Endodermal cell (in vitro differentiated cells): ENCODE results near the gene GABARAPL2. TPM values are rescaled to one million over a fixed set of nuclear protein-coding genes. Genes with fewer than 3 reads are reported as not detected.
A peak's percentile ranks its signal among the peaks of the same experiment; 100 is the strongest.

Source experiments
- DNase-seq: peaks from one replicate; pipeline ENCODE4 v3.0.0-alpha.2; 2017
- H3K27ac ChIP-seq: 2 replicates; pipeline ENCODE4 v1.5.1; 2013; ENCODE audit warnings: mild to moderate bottlenecking, low read depth, low read length, moderate library complexity
- H3K27me3 ChIP-seq: 2 replicates; pipeline ENCODE4 v1.6.1; 2013; ENCODE audit warnings: mild to moderate bottlenecking, low read length, moderate library complexity; ENCODE audit not compliant: insufficient read depth, control insufficient read depth, poor library complexity, severe bottlenecking
- H3K36me3 ChIP-seq: 2 replicates; pipeline ENCODE4 v1.7.0; 2013; ENCODE audit warnings: mild to moderate bottlenecking, low read length, moderate library complexity; ENCODE audit not compliant: control insufficient read depth, insufficient read depth
- H3K4me1 ChIP-seq: one replicate; pipeline ENCODE4 v1.7.0; 2013; ENCODE audit warnings: low read length; ENCODE audit not compliant: control insufficient read depth, insufficient read depth
- H3K4me3 ChIP-seq: 2 replicates; pipeline ENCODE4 v1.5.1; 2013; ENCODE audit warnings: mild to moderate bottlenecking, low read length, moderate library complexity
- H3K9ac ChIP-seq: 2 replicates; pipeline ENCODE4 v1.6.1; 2013; ENCODE audit warnings: mild to moderate bottlenecking, low read length, moderate library complexity; ENCODE audit not compliant: poor library complexity, severe bottlenecking; ENCODE audit errors: extremely low read depth
- H3K9me3 ChIP-seq: 2 replicates; pipeline ENCODE4 v1.6.1; 2013; ENCODE audit warnings: mild to moderate bottlenecking, low read length, moderate library complexity; ENCODE audit not compliant: control insufficient read depth
- H3K27ac Mint-ChIP-seq: 2 replicates; pipeline ENCODE4 v1.8.0; 2020; ENCODE audit warnings: mixed read lengths
- H3K27me3 Mint-ChIP-seq: 2 replicates; pipeline ENCODE4 v1.8.0; 2021; ENCODE audit warnings: mild to moderate bottlenecking, mixed read lengths; ENCODE audit not compliant: insufficient read depth
- H3K36me3 Mint-ChIP-seq: 2 replicates; pipeline ENCODE4 v1.8.0; 2020; ENCODE audit warnings: low read depth, mixed read lengths
- H3K4me1 Mint-ChIP-seq: 2 replicates; pipeline ENCODE4 v1.8.0; 2020; ENCODE audit warnings: mixed read lengths
- H3K4me3 Mint-ChIP-seq: 2 replicates; pipeline ENCODE4 v1.8.0; 2020; ENCODE audit warnings: mild to moderate bottlenecking, moderate library complexity, mixed read lengths
- H3K9me3 Mint-ChIP-seq: 2 replicates; pipeline ENCODE4 v1.8.0; 2020; ENCODE audit warnings: mild to moderate bottlenecking, mixed read lengths
- WGBS, 2 experiments: methylation state at CpG; one replicate each; pipeline versions ENCODE4 v1.1.5 to v1.1.7; 2013; ENCODE audit warnings: missing lambda C conversion rate in 2 of 2, mixed read lengths in 1 of 2; ENCODE audit not compliant: insufficient coverage in 1 of 2, insufficient read length in 1 of 2; 5-methylcytosine and 5-hydroxymethylcytosine counted together
- total RNA-seq, 2 donors: library from RNA; stranded (reverse); fragmentation: NEBNext Ultra II Directional in 1 of 2; extraction: Animal tissue kit (Norgen Biotek cat#: 25700) in 1 of 2; gene quantifications; 2 replicates in 1 of 2; 3 replicates in 1 of 2; pipeline ENCODE4 v1.2.1, GENCODE V29; 2021
- TF ChIP-seq, protein P1 (sequence below): fragments of 200-600 bp; sonication (generic); conservative IDR thresholded peaks from 2 replicates; pipeline ENCODE4 v1.5.0; 2021; ENCODE audit warnings: antibody characterized with exemption, mild to moderate bottlenecking

GABARAPL2 gene
- total RNA-seq, 2 donors from 2014 or later, result 72.8 to 78.5 TPM

GRCh38 chr16:75573955-75574354 is 7.8 kb downstream of the GABARAPL2 start:
- TF ChIP-seq, protein P1, sequence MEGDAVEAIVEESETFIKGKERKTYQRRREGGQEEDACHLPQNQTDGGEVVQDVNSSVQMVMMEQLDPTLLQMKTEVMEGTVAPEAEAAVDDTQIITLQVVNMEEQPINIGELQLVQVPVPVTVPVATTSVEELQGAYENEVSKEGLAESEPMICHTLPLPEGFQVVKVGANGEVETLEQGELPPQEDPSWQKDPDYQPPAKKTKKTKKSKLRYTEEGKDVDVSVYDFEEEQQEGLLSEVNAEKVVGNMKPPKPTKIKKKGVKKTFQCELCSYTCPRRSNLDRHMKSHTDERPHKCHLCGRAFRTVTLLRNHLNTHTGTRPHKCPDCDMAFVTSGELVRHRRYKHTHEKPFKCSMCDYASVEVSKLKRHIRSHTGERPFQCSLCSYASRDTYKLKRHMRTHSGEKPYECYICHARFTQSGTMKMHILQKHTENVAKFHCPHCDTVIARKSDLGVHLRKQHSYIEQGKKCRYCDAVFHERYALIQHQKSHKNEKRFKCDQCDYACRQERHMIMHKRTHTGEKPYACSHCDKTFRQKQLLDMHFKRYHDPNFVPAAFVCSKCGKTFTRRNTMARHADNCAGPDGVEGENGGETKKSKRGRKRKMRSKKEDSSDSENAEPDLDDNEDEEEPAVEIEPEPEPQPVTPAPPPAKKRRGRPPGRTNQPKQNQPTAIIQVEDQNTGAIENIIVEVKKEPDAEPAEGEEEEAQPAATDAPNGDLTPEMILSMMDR, result no peak
- H3K27ac ChIP-seq, result no peak overlapping the region
- H3K4me1 ChIP-seq, result no peaks in the 10 kb centered on the region
- Mint-ChIP-seq H3K9me3 (no peaks in the 10 kb centered on the region), H3K36me3 (peaks cover 69% of the 10 kb centered on the region), H3K4me3 (no peak overlapping the region), H3K27ac (no peak overlapping the region), H3K4me1 (peaks cover 7% of the 10 kb centered on the region), H3K27me3 (no peaks in the 10 kb centered on the region)
- 94 to 98% methylated on average over 5 of the region's 5 CpGs for WGBS, 2 experiments
- H3K9ac ChIP-seq, result no peak overlapping the region
- no peak overlapping the region for H3K4me3 ChIP-seq
- no peaks in the 10 kb centered on the region for H3K27me3 ChIP-seq
- no peaks in the 10 kb centered on the region for H3K9me3 ChIP-seq
- no peak for DNase-seq
- H3K36me3 ChIP-seq, result peaks cover 92% of the 10 kb centered on the region

GRCh38 chr16:75575958-75576357 is 9.8 kb downstream of the GABARAPL2 start:
- Histone ChIP-seq H3K4me1 (no peaks in the 10 kb centered on the region), H3K9ac (no peak overlapping the region), H3K36me3 (peaks cover 77% of the 10 kb centered on the region), H3K27me3 (no peaks in the 10 kb centered on the region), H3K9me3 (no peaks in the 10 kb centered on the region), H3K4me3 (no peak overlapping the region), H3K27ac (no peak overlapping the region)
- no peaks in the 10 kb centered on the region for H3K9me3 Mint-ChIP-seq
- DNase-seq, result no peak
- peaks cover 71% of the 10 kb centered on the region for H3K36me3 Mint-ChIP-seq
- WGBS, 2 experiments, result 67 to 86% methylated on average over 1 to 3 of the region's 3 CpGs
- H3K4me3 Mint-ChIP-seq, result no peak overlapping the region
- TF ChIP-seq, protein P1, result no peak
- H3K27ac Mint-ChIP-seq, result no peak overlapping the region
- no peaks in the 10 kb centered on the region for H3K27me3 Mint-ChIP-seq
- H3K4me1 Mint-ChIP-seq, result peaks cover 7% of the 10 kb centered on the region

DNA sequence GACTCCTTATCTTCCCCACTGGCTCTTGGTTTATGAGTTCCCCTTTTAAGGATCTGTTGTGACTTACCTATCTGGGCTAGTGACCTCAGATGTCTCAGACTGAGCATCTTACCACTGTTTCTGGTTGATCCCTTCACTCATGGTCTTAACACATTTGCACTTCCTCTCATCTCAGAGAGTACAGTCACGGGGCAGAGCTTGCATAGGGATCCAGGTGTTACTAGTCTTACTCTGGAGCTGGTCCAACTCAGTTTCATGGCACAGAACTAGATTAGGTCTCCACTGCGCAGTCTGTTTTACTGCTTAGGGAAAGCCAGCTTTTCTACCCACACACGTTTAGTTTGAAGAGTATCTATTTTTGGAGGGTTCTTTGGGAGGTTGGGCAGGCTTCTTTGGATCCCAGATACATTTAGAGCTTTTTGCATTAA is 10.2 kb downstream of the GABARAPL2 start:
- Mint-ChIP-seq H3K27me3 (no peaks in the 10 kb centered on the region), H3K27ac (no peak overlapping the region)
- H3K36me3 ChIP-seq, result peaks cover 73% of the 10 kb centered on the region

More for the DNA sequence above, 10.2 kb downstream of the GABARAPL2 start:
- H3K4me1 Mint-ChIP-seq, result peaks cover 7% of the 10 kb centered on the region
- no peaks in the 10 kb centered on the region for H3K9me3 ChIP-seq
- H3K4me3 ChIP-seq, result no peak overlapping the region
- no peak for DNase-seq
- no peak overlapping the region for H3K4me3 Mint-ChIP-seq
- TF ChIP-seq, protein P1, result no peak
- H3K9me3 Mint-ChIP-seq, result no peaks in the 10 kb centered on the region
- no peaks in the 10 kb centered on the region for H3K4me1 ChIP-seq
- peaks cover 68% of the 10 kb centered on the region for H3K36me3 Mint-ChIP-seq
- H3K27me3 ChIP-seq, result no peaks in the 10 kb centered on the region
- H3K9ac ChIP-seq, result no peak overlapping the region
- 87 to 100% methylated on average over 3 of the region's 3 CpGs for WGBS, 2 experiments
- peak overlapping the region; percentile 32 for H3K27ac ChIP-seq
